ENCODE measurements around the gene RIMBP3C.
"Not testable (repeated sequence)": the region's sequence is repeated elsewhere in the genome, so short reads cannot be mapped to it uniquely, and the experiment has no call there.

RIMBP3C gene, protein sequence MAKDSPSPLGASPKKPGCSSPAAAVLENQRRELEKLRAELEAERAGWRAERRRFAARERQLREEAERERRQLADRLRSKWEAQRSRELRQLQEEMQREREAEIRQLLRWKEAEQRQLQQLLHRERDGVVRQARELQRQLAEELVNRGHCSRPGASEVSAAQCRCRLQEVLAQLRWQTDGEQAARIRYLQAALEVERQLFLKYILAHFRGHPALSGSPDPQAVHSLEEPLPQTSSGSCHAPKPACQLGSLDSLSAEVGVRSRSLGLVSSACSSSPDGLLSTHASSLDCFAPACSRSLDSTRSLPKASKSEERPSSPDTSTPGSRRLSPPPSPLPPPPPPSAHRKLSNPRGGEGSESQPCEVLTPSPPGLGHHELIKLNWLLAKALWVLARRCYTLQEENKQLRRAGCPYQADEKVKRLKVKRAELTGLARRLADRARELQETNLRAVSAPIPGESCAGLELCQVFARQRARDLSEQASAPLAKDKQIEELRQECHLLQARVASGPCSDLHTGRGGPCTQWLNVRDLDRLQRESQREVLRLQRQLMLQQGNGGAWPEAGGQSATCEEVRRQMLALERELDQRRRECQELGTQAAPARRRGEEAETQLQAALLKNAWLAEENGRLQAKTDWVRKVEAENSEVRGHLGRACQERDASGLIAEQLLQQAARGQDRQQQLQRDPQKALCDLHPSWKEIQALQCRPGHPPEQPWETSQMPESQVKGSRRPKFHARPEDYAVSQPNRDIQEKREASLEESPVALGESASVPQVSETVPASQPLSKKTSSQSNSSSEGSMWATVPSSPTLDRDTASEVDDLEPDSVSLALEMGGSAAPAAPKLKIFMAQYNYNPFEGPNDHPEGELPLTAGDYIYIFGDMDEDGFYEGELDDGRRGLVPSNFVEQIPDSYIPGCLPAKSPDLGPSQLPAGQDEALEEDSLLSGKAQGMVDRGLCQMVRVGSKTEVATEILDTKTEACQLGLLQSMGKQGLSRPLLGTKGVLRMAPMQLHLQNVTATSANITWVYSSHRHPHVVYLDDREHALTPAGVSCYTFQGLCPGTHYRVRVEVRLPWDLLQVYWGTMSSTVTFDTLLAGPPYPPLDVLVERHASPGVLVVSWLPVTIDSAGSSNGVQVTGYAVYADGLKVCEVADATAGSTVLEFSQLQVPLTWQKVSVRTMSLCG (N-terminal part only)

DNA sequence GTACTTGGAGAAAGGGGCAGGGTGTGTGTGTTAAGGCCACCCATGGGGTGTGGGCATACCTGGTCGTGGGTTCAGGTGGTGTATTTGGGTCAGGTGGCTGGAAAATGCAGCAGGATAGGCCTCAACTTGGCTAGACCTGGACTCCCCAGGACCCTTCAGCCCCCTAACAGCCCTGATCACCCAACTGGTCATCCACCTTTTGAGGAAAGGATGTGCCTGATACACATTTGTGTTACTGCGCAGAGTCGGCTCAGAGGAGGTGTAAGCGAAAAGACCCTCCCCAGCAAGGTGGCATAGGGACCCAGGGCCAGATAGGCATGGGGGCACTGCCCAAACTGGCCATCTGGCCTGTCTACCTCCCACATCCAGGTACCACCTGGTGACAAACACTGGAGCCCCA is at the start of gene RIMBP3C:
Gene RIMBP3C (minus strand): TSS at position 101 of the 400 bp plus-strand sequence. CDS start 485 bp downstream, outside the sequence.
- not testable (repeated sequence) for DNase-seq

DNA sequence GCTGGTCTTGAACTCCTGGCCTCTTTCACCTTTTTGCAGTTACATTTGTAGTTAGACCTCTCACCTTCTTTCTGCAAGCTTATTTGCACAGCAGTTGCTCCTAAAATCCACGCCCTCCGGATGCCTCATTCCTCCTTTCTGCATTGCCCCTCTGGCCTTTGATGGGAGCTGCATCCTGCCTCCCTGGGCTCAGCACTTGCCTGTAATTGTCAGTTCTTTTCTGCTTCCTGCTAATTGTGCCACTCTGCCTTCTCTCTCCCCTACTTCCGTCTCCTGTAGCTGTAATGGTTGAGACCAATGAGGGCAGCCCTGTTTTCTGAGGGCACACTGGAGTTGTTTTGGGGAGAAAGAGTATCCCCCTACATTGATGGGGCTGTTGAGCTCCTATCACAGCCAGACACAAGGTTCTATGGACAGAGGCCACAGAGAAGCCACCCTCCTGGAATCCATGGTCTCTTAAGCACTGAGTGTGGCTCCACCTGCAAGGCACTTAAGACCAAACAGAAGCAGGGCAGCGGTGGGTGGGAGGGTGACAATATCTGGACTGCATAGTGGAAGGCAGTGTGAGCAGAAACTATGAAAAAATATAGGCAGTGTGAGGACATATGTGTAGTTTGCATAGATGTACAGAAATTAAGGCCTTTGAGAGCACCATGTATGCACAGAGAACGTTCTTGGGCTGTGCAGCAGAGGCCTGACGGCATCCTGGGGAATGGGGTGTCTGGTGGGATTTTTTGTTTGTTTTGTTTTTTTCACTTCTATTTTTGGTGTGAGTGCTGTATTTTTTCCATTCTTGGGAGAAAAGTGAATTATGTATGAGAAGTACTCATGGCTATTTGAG is 48.0 kb upstream of the RIMBP3C start:
- no peak for DNase-seq

DNA sequence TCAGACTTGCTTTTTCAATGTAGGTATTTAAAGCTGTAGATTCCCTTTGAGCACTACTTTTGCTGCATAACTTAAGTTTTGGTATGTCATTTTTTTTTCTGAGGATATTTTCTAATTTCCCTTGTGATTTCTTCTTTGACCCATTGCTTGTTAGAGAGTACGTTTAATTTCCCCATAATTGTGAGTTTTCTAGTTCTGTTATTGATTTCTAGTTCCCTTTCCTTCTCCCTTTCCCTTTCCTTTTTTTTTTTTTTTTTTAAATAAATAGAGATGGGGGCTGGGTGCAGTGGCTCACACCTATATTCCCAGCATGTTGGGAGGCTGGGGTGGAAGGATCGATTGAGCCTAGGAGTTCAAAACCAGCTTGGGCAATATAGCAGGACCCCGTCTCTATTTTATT is 47.0 kb upstream of the RIMBP3C start:
- DNase-seq = no peak

DNA sequence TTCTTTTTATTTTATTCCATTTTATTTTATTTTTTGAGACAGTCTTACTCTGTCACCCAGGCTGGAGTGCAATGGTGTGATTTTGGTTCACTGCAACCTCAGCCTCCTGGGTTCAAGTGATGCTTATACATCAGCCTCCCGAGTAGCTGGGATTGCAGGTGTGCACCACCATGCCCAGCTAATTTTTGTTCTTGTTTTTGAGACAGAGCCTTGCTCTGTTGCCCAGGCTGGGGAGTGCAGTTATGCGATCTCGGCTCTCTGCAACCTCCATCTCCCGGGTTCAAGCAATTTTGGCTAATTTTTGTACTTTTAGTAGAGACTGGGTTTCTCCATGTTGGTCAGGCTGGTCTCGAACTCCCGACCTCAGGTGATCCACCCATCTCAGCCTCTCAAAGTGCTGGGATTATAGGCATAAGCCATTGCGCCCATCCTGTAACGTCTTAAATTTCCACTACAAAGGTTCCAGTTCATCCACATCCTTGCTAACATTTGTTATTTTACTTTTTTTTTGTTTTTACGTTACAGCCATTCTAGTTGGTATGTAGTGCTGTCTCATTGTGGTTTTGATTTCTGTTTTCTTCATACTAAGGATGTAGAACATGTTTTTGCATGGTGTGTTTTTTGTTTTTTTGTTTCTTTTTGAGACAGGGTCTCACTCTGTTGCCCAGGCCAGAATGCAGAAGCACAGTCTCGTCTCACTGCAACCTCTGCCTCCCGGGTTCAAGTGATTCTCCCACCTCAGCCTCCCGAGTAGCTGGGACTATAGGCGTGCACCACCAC is 45.3 kb upstream of the RIMBP3C start:
- DNase-seq = not testable (repeated sequence)

DNA sequence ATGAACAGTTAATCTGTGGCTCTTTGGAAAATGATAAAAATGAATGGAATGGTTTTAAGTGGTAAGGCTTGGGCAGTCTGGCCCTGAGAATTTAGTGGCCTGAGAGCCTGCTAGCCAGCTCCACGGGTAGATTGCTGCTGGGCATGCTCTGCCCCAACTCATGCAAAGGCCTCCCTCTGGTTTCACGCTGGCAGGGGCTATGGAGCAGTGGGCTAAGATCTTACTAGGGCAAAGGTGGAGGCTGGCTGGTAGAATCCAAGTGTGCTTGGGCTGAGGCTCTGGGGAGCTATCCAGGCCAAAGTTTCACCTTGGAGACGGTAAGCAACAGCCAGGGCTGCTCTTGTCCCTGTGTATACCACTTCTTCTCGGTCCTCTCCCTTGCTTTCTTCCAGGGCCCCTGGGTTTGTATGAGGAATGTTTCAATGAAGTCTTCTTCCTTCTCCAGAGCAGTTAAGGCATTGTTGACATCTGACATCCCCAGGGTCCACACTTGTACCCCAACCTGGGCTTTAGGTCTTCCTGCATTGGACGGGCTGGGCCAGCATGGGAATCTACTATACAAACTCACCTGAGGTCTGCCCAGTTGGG is 43.7 kb upstream of the RIMBP3C start:
- DNase-seq = no peak

DNA sequence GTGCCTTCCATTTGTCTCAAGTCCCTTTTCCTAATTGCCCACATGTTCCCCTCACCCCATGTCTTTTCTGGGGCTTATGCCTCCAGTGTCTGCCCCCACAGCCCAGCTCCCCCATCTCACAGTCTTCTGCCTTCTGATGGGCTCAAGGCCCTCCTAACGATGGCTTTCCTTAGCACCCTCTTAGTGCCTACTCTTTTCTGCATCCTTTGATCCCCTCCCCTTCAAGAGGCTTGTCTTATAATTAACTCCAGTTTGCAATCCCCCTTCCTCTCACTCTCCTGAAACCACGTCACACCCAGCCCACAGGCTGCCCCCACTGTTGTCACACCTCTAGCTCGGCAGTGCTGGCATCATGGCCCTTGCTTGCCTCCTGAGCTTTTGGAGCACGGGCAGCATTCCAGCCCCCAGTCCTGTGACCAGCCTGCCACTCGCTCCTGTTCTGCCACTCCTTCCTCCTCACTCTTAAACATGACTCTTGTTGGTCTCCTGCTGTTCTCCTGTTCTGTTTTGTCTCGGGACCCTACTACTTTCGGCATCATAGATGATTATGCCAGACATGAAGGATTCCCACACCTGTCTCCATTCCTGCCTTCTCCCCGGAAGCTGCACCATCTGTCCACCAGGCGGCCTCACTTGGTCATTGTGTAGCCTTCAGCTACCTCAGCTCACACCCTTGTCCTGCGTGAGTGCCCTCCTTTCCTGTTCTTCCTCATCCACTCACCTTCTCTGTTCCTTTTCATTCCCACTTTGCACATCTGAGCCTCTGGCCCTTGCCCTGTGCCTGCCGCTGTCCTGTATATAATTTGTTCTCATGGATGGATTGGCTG is 42.4 kb upstream of the RIMBP3C start:
- DNase-seq = no peak

DNA sequence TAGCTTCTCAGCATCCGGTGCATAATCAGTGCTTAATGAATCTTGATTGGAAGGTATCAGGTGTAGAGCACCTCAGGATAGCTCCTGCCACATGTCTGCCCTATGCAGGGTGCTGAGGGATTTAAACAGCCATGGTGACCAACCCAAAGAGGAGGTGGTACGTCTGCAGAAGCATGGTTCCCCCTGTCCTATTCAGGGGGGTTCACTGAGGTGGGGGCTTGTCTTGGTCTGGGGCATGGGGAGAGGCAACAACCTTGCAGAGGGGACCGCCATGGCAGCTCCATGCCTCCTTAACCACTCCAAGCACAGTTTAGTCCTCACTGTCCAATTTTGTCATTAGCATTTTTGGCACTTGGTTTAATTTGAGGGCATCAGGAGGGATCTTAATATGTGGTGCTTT is 41.2 kb upstream of the RIMBP3C start:
- DNase-seq = no peak

DNA sequence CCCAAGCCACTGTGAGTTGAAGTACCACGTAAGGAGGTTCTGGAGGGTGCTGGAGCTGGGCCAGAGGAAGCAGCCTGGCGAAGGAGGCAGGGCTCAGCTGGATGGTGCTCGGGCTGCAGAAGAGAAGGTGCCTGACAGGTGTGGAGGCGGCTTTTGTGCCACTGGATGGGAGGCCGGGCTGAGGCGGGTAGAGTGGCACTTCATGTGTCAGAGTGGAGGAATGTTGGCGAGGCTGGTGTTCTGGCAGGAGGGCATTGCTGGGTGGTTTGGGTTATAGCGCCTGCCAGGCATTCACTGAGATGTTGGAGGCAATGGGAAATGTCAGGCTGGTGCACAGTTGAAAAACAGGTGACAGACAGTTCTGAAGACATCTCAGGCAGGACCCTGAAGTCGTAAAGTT is 40.4 kb upstream of the RIMBP3C start:
- no peak for DNase-seq

DNA sequence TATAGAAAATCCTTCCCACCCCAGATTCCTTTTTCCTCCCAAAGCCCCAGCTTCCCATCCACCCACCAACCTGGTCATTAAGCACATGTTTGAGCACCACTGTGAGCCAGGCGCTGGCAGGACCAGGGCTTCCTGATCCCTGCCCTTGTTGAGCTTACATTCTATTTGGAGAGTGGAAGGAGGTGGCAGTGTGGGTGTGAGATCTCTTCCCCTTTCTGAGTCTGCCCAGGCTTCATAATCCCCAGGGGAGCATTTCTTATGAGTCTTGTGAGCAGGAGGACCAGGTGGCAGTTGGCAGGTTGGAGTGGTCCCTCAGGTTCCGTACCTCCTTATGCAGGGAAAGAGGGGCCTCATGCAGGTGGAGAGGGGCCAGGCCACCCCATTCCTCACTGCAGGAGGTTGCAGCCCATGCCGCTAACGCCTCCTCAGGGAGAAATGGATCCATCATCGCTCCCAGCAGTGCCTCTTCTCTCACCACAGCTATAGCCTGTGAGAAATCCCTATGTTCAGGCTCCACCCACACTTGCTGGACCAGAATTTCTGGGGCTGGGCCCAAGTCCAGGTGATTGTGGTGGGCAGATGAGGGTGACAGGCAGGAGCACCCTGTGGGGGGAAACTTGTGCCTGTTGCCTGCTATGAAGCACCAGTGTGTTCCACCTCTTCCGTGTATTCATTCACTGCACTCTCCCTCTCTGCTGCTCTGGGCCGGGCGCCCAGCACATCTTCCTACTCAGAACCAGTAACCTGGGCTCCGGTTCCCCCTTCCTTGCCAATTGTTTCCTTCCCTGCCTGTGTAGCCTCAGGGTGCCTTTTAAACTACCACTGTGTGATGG is 39.8 kb upstream of the RIMBP3C start:
- no peak for DNase-seq

DNA sequence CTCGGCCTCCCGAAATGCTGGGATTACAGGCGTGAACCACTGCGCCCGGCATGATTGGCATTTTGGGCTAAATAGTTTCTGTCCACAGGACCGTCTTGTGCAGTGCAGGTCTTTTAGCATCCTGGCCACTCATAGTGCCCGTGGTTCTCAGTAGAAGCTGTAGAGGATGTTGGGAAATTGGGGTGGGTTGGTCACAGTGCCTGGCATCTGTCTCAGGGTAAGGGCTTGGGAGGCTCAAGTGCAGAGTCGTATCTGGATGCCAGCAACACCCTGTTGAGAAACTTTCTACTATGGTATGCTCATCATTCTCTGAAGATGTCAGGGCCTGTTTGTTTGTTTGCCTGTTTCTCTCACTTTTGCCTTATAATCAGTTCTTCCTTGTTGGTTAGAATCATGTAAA is 38.1 kb upstream of the RIMBP3C start:
- DNase-seq = no peak

DNA sequence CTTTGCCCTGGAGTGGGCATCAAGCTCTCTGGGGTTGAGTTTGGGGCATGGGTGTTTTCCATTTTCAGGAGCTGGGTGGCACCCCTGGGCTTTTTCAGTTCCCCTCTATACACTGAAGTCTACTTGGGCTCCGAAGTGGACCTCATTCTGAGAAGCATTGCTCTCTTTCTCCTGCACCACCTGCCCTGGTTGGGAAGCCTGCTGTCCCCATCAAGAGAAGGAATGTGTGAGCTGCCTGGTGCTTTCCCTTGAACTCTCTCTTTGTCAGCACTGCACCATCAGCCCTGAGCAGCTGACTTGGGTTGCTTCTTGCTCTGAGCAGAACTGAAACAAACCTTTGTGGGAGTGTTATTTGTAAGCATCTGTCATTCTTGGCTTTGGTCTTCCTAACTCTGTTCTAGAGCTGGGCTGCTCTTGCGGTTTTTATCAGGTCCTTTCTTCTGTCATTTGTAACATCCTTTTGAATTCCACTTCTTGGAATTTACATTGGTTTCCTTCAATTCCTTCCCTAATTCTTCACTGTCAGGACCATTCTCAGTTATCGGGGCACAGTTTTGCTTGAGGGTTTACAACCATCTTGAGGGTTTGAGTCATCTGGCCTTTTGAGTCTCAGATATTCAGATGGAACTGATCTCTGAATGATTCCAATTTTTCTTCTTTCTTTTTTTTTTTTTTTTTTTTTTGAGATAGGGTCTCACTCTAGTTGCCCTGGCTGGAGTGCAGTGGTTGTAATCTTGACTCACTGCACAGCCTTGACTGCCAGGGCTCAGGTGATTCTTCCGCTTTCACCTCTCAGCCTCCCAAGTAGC is 36.7 kb upstream of the RIMBP3C start:
- DNase-seq = peak; percentile 31

DNA sequence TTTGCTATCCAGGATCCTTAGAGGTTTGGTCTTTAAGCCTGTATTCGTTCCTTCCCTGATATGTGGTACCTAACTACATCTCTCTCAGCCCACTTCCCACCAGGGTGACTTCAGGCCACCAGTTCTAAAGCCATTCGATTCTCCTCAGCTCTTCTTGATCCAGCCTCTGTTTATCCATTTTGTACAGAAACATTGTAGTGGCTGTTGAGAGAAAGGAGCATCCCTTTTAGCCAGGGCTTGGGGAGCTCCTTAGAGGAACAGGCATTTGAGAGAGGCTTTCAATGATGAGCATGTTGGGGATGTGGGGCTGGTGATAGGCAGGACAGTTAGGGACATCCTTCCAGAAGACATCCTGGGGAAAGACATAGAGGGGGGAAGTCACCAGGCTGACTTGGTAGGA is 34.1 kb upstream of the RIMBP3C start:
- DNase-seq = no peak

DNA sequence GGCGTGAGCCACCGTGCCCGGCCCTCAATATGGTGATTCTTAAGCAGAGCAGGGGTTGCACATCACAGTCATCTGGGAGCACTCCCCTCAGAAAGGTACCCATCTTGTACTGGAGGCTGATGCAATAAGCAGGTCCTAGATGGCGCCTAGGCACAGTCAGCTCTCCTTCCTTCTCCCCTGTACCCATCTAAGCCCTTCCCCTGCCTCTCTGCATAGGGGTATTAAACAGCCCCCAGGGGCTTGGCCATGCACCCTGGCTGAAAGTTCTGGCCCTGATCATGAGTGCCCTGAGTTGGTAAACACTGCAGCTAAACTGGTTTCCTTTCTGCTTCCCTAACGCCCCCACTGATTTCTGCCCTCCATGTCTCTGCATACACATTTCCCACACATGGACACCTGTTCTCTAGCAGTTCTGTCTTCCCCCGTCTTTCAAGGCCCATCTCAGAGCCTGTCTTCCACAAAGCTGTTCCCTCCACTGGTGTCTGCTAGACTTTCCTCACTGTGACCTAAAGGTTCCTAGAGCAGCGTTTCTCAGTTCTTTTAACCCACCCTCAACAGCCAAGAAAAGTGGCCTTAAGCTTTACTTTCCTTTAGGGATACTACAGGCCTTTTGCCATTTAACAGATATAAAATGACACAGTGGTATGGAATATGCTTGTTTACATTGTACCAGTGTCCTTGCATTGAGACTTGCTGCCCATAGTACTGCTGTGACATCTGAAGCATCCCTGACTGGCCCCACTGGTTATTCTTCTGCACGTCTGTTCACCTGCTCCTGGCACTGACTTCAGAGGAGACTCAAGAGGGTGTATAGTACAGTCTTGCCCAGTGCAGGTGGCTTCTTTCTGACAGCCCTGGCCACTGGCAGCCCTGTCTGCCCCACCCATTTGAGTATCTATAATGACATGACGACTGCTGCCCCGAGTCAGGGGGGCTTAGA is 31.8 kb upstream of the RIMBP3C start:
- DNase-seq = no peak

DNA sequence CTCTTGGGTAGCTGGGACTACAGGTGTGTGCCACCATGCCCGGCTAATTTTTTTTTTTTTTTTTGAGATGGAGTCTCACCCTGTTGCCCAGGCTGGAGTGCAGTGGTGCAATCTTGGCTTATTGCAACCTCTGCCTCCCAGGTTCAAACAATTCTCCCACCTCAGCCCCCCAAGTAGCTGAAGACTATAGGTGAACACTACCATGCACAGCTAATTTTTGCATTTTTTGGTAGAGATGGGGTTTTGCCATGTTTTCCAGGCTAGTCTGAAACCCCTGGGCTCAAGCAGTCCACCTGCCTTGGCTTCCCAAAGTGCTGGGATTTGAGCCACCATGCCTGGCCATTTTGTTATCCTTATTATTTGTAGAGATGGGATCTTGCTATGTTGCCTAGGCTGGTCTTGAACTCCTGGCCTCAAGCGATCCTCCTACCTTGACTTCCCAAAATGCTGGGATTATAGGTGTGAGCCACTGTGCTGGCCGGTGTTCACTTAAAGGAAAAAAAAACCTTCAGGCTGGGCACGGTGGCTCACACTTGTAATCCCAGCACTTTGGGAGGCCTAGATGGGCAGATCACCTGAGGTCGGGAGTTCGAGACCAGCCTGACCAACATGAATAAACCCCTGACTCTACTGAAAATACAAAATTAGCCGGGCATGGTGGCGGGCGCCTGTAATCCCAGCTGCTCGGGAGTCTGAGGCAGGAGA is 29.9 kb upstream of the RIMBP3C start:
- not testable (repeated sequence) for DNase-seq

DNA sequence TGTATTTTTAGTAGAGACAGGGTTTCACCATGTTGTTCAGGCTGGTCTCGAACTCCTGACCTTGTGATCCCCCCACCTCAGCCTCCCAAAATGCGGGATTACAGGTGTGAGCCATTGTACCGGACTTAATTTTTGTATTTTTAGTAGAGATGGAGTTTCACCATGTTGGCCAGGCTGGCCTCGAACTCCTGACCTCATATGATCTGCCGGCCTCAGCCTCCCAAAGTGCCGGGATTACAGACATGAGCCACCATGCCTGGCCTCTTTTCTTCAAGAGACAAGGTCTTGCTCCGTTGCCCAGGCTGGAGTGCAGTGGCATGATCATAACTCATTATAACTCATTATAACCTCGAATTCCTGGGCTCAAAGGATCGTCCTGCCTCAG is 29.4 kb upstream of the RIMBP3C start:
- not testable (repeated sequence) for DNase-seq

DNA sequence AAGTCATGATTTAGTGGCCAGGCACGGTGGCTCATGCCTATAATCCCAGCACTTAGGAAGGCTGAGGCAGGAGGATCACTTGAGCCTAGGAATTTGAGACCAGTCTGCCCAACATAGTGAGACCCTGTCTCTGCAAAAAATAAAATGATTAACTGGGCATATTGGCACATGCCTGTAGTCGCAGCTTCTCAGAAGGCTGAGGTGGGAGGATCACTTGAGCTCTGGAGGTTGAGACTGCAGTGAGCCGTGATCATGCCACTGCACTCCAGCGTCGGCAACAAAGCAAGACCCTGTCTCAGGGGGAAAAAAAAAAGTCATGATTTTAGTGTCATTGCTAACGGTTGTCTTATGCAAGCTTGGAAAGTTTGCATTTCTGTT is 28.2 kb upstream of the RIMBP3C start:
- DNase-seq = no peak

Measured in fibroblast of upper back skin (primary cell).